GF-D8 (cell line): ENCODE measurements around the gene KLHL17.
"Not testable (repeated sequence)": the region's sequence is repeated elsewhere in the genome, so short reads cannot be mapped to it uniquely, and the experiment has no call there.

Experiments
- DNase-seq: peaks from one replicate; lab custom pipeline; 2025; lab: John Stamatoyannopoulos, UW

KLHL17 gene

DNA sequence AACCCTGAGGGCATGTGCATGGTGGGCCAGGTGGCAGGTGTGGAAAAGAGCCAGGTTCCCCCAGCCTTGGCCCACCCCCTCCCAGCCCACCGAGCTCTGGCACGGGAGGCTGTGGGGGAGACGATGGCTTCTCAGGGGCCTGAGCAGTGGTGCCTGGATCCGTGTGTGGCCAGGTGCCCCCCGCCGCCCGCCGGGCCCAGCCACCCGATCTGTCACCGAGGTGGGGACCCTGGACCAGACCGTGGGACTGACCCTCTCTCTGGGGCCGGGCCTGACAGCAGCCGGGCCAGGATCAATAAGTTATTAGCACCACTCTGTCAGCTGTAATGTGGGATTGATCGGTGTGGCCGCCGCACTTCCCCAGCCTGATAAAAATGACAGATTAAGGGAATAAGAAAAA is 22.9 kb upstream of the KLHL17 start:
- no peak for DNase-seq

DNA sequence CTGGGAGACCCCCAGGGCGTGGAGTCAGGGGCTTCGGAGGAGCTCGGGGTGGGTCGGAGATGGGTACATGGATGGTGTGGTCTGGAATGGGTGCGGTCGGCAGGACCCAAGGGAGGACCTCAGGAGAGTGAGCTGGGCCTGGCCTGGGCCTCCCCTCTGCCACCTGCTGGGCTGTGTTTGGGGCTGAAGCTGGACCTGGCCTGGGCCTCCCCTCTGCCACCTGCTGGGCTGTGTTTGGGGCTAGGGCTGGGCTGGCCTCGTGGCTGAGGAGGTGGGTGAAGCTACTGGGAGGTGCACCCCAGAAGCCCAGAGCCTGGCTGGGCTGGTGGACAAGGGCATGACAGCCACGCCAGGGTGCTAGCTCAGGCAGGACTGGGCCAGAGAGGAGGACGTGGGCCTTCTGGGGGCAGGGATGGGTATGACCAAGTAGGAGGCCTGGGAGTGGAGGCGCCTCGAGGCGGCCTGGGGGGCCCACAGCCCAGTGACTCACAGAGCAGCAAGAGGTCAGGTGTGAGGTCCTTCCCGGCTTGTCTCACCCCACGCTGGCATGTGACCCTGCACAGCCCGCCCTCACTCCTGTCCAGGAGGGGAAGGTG is 22.2 kb upstream of the KLHL17 start:
- no peak for DNase-seq

GRCh38 chr1:938711-939489 is 21.5 kb upstream of the KLHL17 start:
- no peak for DNase-seq

DNA sequence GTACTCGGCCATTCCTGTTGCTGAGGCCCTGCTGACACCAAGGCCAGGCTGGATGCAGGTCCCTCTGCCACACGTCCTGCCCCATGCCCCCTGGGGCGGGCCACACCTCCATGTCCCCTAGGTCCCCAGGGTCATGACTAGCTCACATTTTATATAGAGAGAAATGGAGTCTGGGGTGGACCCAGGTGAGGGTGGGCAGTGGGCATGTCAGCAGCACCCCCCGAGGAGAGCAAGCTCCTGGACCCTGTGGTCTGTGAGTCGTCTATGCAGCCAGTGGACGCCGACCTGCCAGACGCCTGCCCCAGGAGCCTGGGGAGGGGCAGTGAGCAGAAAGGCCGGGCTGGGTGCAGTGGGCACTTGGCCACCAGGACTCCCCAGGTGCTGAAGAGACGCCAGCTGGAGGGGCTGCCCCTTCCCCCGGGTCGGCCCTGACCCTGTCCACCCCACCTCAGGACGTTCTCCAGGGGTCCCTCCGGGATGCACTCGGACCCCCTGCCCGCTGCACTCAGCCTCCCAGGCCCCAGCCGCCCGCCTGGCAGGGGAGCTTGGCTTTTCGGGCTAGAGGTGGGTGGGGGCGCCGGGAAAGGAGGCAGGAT is 20.8 kb upstream of the KLHL17 start:
- no peak for DNase-seq

DNA sequence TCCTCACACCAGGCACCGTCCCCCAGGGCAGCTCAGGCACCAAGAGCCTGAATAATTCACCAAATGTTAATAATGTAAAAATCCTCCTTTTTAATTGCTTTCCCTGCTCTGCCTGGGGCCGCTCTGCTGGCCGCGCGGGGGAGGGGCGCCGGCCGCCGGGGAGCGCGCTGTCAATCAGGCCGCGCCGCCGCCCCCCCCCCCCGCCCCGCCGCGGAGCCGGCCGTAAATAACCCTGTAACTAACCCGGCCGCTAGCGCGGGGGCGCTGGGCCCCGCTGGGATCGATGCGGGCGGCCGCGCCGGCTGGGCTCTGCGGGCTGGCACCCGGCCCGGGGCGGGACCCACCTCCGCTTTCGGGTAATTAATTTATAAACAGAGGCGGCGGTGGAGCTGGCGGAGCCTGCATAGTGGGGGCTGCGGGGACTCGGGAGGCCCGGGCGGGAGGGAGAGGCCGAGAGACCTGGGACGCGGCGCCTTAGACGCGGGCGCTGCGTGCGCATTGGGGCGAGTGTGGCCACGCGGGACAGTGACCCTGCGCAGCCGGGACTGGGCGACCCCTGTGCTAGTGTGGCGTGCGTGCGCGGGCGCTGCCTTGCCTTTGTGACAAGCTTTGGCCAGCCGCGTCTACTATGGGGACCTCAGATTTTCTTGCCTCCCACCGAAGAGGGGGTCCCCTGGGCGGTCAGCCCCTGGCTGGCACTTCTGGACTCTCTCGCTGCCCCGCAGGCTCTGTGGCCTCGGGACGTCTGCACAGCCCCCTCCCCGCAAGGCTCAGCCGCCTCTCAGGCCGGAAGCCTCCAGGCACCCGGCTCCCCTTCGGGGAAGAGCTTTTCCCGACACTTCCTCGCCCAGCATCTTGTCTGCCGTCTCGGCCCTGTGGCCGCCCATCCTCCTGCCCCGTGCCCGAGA is 20.0 kb upstream of the KLHL17 start:
- DNase-seq: no peak

DNA sequence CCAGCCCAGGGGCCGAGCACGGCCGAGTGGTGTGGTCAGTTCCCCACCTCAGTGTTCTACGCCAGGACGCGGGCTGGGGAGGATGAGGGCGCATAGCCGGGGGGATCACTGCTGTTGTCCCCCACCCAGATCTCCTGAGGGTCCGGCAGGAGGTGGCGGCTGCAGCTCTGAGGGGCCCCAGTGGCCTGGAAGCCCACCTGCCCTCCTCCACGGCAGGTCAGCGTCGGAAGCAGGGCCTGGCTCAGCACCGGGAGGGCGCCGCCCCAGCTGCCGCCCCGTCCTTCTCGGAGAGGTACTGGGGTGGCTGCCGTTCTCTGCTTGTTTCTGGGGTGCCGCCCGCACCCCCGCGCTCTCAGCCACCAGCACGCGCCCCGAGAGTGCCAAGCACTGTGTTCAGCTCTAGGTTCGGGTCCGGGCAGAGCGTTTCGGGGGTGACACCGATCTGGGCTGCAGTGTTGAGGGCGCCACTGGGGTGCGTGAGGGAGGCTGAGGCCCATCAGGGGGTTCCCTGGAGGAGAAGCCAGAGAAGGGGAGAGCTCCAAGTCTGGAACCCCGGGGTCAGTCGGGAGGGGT is 19.3 kb upstream of the KLHL17 start:
- DNase-seq: no peak

- no peak for DNase-seq
Measured at GRCh38 chr1:941588-942383, 18.6 kb upstream of the KLHL17 start.

DNA sequence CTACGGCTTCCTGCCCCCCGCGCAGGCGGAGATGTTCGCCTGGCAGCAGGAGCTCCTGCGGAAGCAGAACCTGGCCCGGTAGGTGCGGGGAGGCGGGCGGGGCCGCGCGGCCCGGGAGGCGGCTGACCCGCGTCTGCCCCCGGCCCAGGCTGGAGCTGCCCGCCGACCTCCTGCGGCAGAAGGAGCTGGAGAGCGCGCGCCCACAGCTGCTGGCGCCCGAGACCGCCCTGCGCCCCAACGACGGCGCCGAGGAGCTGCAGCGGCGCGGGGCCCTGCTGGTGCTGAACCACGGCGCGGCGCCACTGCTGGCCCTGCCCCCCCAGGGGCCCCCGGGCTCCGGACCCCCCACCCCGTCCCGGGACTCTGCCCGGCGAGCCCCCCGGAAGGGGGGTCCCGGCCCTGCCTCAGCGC is 18.0 kb upstream of the KLHL17 start:
- no peak for DNase-seq

DNA sequence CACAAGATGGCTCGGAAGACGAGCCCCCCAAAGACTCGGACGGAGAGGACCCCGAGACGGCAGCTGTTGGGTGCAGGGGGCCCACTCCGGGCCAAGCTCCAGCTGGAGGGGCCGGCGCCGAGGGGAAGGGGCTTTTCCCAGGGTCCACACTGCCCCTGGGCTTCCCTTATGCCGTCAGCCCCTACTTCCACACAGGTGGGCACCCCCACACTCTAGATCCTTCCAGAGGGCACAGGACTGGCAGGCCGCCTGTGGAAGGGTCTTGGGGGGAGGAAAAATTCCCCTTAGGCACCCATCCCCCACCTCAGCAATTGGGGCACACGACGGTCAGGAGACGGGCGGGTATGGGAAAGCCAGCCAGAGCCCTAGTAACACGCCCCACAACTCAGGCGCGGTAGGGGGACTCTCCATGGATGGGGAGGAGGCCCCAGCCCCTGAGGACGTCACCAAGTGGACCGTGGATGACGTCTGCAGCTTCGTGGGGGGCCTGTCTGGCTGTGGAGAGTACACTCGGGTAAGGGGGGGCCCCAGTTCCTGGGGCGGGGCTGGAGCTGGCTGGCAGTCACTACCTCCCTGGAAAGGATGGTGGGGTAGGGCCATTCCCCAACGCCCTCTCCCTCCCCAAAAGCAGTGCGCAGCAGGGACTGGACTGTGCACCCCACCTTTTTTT is 17.4 kb upstream of the KLHL17 start:
- DNase-seq: no peak

DNA sequence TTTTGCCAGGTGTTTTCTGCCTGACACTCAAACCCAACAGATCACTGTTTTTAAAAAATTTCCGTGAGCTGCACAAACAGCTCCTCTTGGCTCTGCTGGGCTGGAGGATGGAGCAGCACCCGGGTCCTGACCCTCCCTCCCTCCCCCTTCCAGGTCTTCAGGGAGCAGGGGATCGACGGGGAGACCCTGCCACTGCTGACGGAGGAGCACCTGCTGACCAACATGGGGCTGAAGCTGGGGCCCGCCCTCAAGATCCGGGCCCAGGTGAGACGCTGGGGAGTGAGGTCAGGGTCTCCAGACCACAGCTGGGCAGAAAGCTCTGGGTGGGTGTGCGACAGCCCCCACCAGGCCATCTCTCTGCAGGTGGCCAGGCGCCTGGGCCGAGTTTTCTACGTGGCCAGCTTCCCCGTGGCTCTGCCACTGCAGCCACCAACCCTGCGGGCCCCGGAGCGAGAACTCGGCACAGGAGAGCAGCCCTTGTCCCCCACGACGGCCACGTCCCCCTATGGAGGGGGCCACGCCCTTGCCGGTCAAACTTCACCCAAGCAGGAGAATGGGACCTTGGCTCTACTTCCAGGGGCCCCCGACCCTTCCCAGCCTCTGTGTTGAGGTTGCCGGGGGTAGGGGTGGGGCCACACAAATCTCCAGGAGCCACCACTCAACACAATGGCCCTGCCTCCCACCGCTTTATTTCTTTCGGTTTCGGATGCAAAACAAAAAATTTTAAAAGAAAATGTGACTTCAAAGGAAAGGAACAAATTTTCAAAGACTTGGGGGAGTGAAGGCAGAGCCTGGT is 16.6 kb upstream of the KLHL17 start:
- DNase-seq: no peak

DNA sequence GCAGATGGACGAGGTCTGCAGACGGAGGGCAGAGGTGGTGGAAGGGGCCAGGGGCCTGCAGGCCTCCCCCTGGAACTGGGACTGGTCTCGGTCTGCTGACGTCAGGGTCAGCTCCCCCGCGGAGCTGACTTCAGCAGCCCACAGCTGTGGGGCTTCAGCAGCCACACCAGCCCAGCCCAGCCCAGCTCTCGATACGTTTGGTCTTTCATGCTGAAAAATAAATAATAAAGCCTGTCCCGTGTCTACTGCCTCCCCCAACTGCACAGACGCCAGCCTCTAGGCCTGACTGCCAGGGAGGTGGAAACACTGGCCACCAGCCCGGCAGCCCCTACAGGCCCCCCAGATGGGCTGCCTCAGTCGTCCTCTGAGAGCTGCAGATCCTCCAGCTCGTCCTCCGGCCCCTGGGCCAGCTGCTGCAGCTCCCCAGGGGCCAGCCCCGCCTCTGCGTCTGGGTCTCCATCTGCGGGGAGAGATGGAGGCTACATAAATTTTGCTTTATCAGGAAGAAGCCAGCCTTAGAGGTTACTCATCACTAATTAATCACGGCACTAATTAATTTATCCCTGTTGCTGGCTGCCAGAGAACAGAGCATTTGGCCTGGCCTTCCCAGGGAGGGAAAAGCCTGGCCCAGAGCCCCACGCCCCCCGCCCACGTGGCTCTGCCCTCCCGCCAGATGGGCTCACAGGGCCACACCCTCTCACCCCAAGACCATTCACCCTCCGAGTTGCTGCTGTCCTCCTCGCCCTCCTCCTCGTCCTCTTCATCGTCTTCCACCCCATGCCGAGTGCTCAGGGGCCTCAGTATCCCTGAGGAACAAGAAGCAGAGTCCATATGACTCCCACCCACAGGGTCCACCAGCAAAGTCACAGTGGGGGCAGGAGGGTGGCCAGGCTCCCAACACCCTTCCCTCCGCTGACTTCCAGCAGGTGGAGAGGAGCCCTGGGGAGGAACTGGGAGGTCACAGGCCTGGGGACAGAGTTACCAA is 15.8 kb upstream of the KLHL17 start:
- DNase-seq: no peak

DNA sequence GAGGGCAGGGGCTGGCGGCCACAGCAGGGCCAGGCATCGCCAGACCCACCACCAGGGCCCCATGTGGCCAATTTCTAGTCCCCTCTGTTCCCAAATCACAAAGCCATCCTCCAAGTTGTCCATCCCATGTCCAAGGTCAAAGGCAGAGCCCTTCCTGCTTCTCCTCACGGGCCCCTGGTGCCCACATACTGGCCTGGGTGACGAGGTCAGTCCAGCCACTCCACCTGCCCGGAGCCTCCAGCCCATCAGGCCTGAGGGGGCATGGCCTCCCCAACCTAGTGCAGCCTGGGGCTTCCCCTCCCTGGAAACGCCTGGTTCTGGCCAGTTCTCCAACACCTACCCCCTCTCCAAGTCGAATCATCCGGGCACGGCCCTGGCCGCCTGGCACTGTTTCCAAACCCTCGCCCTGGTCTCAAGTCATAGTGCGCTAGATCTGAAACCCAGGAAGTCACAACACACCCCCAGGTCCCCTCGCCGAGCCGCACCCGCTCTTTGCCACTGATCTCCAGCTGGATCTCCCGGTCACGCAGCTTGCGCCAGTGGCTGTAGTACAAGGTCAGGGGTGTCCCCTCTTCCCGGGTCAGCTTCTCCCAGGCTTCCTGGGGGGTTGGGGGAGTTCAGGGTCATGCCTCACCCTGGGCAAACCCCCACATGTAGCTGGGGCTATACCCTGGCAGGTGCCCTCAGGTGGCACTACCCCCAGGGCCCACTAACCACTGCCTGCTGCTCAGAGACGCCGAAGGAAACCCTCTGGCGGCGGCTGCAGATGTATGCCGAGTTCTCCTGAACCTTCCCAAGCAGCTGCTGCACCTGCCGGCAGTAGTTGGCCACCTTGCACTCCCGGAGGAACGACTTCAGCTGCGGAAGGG is 14.5 kb upstream of the KLHL17 start:
- no peak for DNase-seq

GRCh38 chr1:946811-947210 is 13.6 kb upstream of the KLHL17 start:
- DNase-seq: not testable (repeated sequence)

DNA sequence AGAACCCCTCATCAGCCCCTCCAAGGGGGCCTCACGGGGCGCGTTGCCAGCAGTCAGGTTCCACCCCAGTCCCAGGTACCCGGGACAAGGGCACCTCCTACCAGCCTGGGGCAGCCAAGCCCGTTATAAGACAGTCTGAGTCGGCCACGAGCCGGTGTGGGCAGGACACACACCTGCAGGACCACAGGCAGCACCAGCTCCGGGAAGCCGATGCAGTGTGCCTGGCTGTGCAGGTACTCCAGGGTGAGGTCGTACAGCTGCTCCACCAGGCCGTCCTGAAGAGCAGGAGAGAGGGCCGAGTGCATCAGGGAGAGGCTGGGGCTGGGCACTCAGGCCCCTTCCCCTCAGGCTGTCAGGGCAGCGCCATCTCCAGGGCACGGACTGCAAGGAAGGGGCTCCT is 12.4 kb upstream of the KLHL17 start:
- no peak for DNase-seq

- DNase-seq: no peak
Measured at GRCh38 chr1:950268-950667, 10.1 kb upstream of the KLHL17 start.

DNA sequence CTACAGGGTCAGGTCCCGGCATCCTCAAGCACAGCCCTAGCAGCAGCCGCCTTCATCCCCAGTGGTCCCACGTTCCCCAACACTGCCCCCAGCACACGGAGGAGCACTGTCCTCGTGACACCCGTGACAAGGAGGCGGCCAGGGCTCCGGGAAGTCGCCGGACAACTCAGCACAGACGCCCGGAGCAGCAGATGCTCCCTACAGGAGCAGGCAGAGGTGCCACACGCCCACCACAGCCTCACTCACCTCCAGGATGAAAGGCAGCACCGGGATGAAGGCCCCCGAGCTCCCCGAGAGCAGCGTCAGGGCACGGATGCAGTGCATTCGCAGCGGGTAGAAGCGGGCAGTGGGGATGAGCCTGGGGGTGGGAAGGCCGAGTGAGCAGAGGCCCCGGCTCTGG is 9.5 kb upstream of the KLHL17 start:
- no peak for DNase-seq

DNA sequence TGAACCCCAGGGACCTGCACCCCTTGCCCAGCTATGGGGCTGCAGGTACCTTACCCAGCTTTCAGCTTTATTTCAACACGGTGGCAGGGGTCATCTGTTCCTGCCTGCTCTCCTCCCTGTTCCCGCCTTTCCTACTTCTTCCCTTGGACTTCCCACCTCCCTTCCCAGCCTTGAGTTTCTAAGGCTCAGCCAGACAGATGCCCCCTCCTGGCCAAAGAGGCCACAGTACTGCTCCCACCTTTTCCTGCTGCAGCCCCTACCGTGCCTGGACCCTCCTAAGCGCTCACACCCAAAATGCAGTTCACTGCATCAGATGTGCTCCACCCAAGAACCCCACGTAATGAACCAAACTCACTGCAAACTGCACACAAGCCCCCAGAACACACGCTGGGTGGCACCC is 9.0 kb upstream of the KLHL17 start:
- DNase-seq: no peak

DNA sequence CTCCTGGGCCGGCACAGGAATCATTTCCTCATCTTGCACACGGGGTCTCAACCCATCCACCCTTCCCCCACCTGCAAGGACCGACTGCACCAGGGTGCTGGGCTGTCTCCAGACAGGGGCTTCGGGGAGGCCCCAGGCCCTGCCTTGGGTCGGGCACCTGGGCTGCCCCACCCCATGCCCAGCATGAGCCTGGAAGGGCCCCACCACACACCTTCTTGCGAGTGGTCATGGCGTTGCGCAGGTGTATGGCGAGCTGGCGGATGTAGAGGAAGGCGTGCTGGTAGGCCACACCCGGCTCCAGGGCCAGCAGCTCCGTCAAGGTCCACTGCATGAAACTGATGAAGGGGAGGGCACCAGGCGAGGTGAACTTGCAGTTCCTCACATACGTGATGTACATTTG is 8.2 kb upstream of the KLHL17 start:
- no peak for DNase-seq
